ENCODE measurements around the gene NID1. TPM values are rescaled to one million over a fixed set of nuclear protein-coding genes. Genes with fewer than 3 reads are reported as not detected.

NID1 gene, protein sequence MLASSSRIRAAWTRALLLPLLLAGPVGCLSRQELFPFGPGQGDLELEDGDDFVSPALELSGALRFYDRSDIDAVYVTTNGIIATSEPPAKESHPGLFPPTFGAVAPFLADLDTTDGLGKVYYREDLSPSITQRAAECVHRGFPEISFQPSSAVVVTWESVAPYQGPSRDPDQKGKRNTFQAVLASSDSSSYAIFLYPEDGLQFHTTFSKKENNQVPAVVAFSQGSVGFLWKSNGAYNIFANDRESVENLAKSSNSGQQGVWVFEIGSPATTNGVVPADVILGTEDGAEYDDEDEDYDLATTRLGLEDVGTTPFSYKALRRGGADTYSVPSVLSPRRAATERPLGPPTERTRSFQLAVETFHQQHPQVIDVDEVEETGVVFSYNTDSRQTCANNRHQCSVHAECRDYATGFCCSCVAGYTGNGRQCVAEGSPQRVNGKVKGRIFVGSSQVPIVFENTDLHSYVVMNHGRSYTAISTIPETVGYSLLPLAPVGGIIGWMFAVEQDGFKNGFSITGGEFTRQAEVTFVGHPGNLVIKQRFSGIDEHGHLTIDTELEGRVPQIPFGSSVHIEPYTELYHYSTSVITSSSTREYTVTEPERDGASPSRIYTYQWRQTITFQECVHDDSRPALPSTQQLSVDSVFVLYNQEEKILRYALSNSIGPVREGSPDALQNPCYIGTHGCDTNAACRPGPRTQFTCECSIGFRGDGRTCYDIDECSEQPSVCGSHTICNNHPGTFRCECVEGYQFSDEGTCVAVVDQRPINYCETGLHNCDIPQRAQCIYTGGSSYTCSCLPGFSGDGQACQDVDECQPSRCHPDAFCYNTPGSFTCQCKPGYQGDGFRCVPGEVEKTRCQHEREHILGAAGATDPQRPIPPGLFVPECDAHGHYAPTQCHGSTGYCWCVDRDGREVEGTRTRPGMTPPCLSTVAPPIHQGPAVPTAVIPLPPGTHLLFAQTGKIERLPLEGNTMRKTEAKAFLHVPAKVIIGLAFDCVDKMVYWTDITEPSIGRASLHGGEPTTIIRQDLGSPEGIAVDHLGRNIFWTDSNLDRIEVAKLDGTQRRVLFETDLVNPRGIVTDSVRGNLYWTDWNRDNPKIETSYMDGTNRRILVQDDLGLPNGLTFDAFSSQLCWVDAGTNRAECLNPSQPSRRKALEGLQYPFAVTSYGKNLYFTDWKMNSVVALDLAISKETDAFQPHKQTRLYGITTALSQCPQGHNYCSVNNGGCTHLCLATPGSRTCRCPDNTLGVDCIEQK
- total RNA-seq: 3.1 and 8.7 TPM in 2 replicates

GRCh38 chr1:236064674-236065508 is at the start of gene NID1:
Gene NID1, minus strand, starts transcription at chr1:236065090. Its CDS starts 11 bp downstream, at chr1:236065079.

Small RNA genes lying within 50 kb of the gene (small RNA-seq; reads per million reads assigned to genes)
- not detected for gene RF00019

Other genes starting within 250 kb of the NID1 start
- gene LYST, start 198.2 kb downstream of the NID1 start, total RNA-seq: 19.0 and 31.8 TPM in 2 replicates
- gene GPR137B, start 77.4 kb upstream of the NID1 start, total RNA-seq: 5.5 and 12.5 TPM in 2 replicates
- 3.1 and 3.4 TPM in 2 replicates for gene ERO1B, start 216.9 kb upstream of the NID1 start, total RNA-seq

Data from placental epithelial cell (primary cell).